HPDE6-E6E7 (cell line): ENCODE results near the gene MEF2B.

Experiments
- DNase-seq: peaks from one replicate; pipeline ENCODE4 v3.0.0; 2011; ENCODE audit warnings: missing footprints; ENCODE audit errors: extremely low spot score

The MEF2B gene

GRCh38 chr19:19170053-19170872 is at the start of gene MEF2B:
TSS of gene MEF2B (minus strand) at chr19:19170263. CDS start at chr19:19150735, 19,528 bp downstream.
- peak; percentile 71 for DNase-seq

GRCh38 chr19:19218911-19219310 is 48.8 kb upstream of the MEF2B start:
- DNase-seq: no peak

- DNase-seq: no peak
These were observed 47.0 kb upstream of the MEF2B start for GRCh38 chr19:19217099-19217498.

GRCh38 chr19:19215792-19216191 is 45.7 kb upstream of the MEF2B start:
- no peak for DNase-seq

GRCh38 chr19:19214892-19215291 is 44.8 kb upstream of the MEF2B start:
- no peak for DNase-seq

- no peak for DNase-seq
These were observed 44.1 kb upstream of the MEF2B start for GRCh38 chr19:19214159-19214490.

- DNase-seq: no peak
These were observed 43.5 kb upstream of the MEF2B start for GRCh38 chr19:19213426-19214158.

- no peak for DNase-seq
These were observed 42.9 kb upstream of the MEF2B start for GRCh38 chr19:19212916-19213315.

- no peak for DNase-seq
These were observed 41.7 kb upstream of the MEF2B start, which contains the start of gene NCAN for GRCh38 chr19:19211499-19212420. TSS of gene NCAN (plus strand) at chr19:19211958. CDS start at chr19:19216954, 4,996 bp downstream.

GRCh38 chr19:19209372-19209771 is 39.3 kb upstream of the MEF2B start:
- no peak for DNase-seq

GRCh38 chr19:19207637-19208572 is 37.8 kb upstream of the MEF2B start:
- no peak for DNase-seq

- no peak for DNase-seq
These were observed 36.9 kb upstream of the MEF2B start for GRCh38 chr19:19206938-19207337.

GRCh38 chr19:19205416-19206410 is 35.6 kb upstream of the MEF2B start:
- no peak for DNase-seq

- no peak for DNase-seq
These were observed 34.1 kb upstream of the MEF2B start for GRCh38 chr19:19204181-19204580.

GRCh38 chr19:19203012-19203856 is 33.2 kb upstream of the MEF2B start, which contains the start of gene NR2C2AP:
TSS of gene NR2C2AP (minus strand) at chr19:19203414. CDS start at chr19:19203060, 354 bp downstream.
- peak; percentile 97 for DNase-seq

GRCh38 chr19:19202707-19203011 is 32.6 kb upstream of the MEF2B start:
- no peak for DNase-seq

GRCh38 chr19:19201697-19202630 is 31.9 kb upstream of the MEF2B start:
- DNase-seq: no peak

- no peak for DNase-seq
These were observed 23.9 kb upstream of the MEF2B start for GRCh38 chr19:19193926-19194325.
